Activated CD4-positive, alpha-beta T cell treated with anti-CD3 and anti-CD28 coated beads, Interleukin-2, Interleukin-4, amounts not matched to agents 100 ng/mL and 50 ng/mL, durations not matched to agents 16 hours and 8 hours (primary cell): ENCODE data around the gene SIGLEC10.

Experiments
- DNase-seq: peaks from one replicate; pipeline ENCODE4 v3.0.0-alpha.2; 2020; ENCODE audit warnings: low spot score

The SIGLEC10 gene

GRCh38 chr19:51365211-51365964 lies 52.1 kb downstream of the SIGLEC10 start:
- DNase-seq, result no peak

- no peak for DNase-seq
Observed at GRCh38 chr19:51364200-51365106, 53.0 kb downstream of the SIGLEC10 start.

GRCh38 chr19:51361239-51361638 lies 56.2 kb downstream of the SIGLEC10 start:
- no peak for DNase-seq
